PFSK-1 (cell line): ENCODE results near the gene ZBED4.

Experiments used
- FOXP2 ChIP-seq: optimal IDR thresholded peaks from 2 replicates; pipeline ENCODE3; 2011; ENCODE audit warnings: borderline replicate concordance, control low read depth, inconsistent platforms; ENCODE audit not compliant: insufficient read depth; ENCODE audit errors: extremely low read length, extremely low read depth
- POLR2AphosphoS5 ChIP-seq: IDR thresholded peaks from 2 replicates; pipeline ENCODE4 v1.6.1; 2012; ENCODE audit warnings: low read depth, mild to moderate bottlenecking, control low read depth, low read length, moderate library complexity
- SIN3A ChIP-seq: IDR thresholded peaks from 2 replicates; pipeline ENCODE4 v1.6.1; 2012; ENCODE audit warnings: mild to moderate bottlenecking, low read length, moderate library complexity, borderline replicate concordance; ENCODE audit not compliant: insufficient read depth
- TAF1 ChIP-seq: IDR thresholded peaks from 2 replicates; pipeline ENCODE4 v1.6.1; 2012; ENCODE audit warnings: low read length, control low read depth, borderline replicate concordance; ENCODE audit not compliant: insufficient read depth
- TF ChIP-seq, protein P1 (sequence below), 2 experiments: IDR thresholded peaks; 2 replicates each; pipeline versions ENCODE4 v1.6.1 to v1.8.0; 2011 to 2012; ENCODE audit warnings: low read depth in 2 of 2, low read length in 2 of 2, control low read depth in 1 of 2, inconsistent platforms in 1 of 2, mild to moderate bottlenecking in 1 of 2, moderate library complexity in 1 of 2; ENCODE audit not compliant: insufficient read depth in 1 of 2

ZBED4 gene

GRCh38 chr22:49885281-49885680, 31.6 kb downstream of the ZBED4 start:
- TF ChIP-seq FOXP2, result no peak
- TF ChIP-seq SIN3A, result no peak
- TF ChIP-seq, protein P1, sequence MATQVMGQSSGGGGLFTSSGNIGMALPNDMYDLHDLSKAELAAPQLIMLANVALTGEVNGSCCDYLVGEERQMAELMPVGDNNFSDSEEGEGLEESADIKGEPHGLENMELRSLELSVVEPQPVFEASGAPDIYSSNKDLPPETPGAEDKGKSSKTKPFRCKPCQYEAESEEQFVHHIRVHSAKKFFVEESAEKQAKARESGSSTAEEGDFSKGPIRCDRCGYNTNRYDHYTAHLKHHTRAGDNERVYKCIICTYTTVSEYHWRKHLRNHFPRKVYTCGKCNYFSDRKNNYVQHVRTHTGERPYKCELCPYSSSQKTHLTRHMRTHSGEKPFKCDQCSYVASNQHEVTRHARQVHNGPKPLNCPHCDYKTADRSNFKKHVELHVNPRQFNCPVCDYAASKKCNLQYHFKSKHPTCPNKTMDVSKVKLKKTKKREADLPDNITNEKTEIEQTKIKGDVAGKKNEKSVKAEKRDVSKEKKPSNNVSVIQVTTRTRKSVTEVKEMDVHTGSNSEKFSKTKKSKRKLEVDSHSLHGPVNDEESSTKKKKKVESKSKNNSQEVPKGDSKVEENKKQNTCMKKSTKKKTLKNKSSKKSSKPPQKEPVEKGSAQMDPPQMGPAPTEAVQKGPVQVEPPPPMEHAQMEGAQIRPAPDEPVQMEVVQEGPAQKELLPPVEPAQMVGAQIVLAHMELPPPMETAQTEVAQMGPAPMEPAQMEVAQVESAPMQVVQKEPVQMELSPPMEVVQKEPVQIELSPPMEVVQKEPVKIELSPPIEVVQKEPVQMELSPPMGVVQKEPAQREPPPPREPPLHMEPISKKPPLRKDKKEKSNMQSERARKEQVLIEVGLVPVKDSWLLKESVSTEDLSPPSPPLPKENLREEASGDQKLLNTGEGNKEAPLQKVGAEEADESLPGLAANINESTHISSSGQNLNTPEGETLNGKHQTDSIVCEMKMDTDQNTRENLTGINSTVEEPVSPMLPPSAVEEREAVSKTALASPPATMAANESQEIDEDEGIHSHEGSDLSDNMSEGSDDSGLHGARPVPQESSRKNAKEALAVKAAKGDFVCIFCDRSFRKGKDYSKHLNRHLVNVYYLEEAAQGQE (IDR thresholded peaks at IDR 0.05; ENCODE audit: insufficient read depth in 1 of 2, low read depth in 2 of 2, low read length in 2 of 2), result no peak
- no peak for TF ChIP-seq POLR2AphosphoS5
- TF ChIP-seq TAF1, result no peak

DNA sequence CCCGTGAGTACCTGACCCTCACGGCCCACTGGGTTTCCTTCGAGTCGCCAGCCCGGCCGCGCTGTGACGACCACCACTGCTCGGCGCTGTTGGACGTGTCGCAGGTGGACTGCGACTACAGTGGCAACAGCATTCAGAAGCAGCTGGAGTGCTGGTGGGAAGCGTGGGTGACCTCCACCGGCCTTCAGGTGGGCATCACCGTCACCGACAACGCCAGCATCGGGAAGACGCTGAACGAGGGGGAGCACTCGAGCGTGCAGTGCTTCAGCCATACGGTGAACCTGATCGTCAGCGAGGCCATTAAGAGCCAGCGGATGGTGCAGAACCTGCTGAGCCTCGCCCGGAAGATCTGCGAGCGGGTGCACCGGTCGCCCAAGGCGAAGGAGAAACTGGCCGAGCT, 32.2 kb downstream of the ZBED4 start:
- TF ChIP-seq, protein P1 (IDR thresholded peaks at IDR 0.05; ENCODE audit: insufficient read depth in 1 of 2, low read depth in 2 of 2, low read length in 2 of 2), result no peak
- TF ChIP-seq FOXP2 (no peak), TAF1 (no peak), POLR2AphosphoS5 (no peak), SIN3A (no peak)

DNA sequence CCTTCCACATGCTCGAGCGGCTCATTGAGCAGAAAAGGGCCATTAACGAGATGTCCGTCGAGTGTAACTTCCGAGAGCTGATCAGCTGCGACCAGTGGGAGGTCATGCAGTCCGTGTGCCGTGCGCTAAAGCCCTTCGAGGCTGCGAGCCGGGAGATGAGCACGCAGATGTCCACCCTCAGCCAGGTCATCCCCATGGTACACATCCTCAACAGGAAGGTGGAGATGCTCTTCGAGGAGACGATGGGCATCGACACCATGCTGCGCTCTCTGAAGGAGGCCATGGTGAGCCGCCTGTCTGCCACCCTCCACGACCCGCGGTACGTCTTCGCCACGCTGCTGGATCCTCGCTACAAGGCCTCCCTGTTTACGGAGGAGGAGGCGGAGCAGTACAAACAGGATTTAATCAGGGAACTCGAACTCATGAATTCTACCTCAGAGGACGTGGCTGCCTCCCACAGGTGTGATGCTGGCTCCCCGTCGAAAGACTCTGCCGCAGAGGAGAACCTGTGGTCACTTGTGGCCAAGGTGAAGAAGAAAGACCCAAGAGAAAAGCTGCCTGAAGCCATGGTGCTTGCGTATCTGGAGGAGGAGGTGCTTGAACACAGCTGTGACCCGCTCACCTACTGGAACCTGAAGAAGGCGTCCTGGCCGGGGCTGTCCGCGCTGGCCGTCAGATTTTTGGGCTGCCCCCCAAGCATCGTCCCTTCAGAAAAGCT, 32.9 kb downstream of the ZBED4 start:
- TF ChIP-seq SIN3A, result no peak
- TF ChIP-seq FOXP2, result no peak
- TF ChIP-seq, protein P1 (IDR thresholded peaks at IDR 0.05; ENCODE audit: insufficient read depth in 1 of 2, low read depth in 2 of 2, low read length in 2 of 2), result no peak
- no peak for TF ChIP-seq POLR2AphosphoS5
- TF ChIP-seq TAF1, result no peak

- TF ChIP-seq SIN3A (no peak), POLR2AphosphoS5 (no peak), FOXP2 (no peak), TAF1 (no peak)
- TF ChIP-seq, protein P1 (IDR thresholded peaks at IDR 0.05; ENCODE audit: insufficient read depth in 1 of 2, low read depth in 2 of 2, low read length in 2 of 2), result no peak
These were observed 33.4 kb downstream of the ZBED4 start for GRCh38 chr22:49887064-49887451.

GRCh38 chr22:49887702-49888101, 34.1 kb downstream of the ZBED4 start:
- TF ChIP-seq, protein P1 (IDR thresholded peaks at IDR 0.05; ENCODE audit: insufficient read depth in 1 of 2, low read depth in 2 of 2, low read length in 2 of 2), result no peak
- TF ChIP-seq FOXP2, result no peak
